ENCODE data around the gene ILK. TPM values are rescaled to one million over a fixed set of nuclear protein-coding genes. Genes with fewer than 3 reads are reported as not detected.

ILK gene
- total RNA-seq, 1 donor from 2014 or later: 133 TPM

DNA sequence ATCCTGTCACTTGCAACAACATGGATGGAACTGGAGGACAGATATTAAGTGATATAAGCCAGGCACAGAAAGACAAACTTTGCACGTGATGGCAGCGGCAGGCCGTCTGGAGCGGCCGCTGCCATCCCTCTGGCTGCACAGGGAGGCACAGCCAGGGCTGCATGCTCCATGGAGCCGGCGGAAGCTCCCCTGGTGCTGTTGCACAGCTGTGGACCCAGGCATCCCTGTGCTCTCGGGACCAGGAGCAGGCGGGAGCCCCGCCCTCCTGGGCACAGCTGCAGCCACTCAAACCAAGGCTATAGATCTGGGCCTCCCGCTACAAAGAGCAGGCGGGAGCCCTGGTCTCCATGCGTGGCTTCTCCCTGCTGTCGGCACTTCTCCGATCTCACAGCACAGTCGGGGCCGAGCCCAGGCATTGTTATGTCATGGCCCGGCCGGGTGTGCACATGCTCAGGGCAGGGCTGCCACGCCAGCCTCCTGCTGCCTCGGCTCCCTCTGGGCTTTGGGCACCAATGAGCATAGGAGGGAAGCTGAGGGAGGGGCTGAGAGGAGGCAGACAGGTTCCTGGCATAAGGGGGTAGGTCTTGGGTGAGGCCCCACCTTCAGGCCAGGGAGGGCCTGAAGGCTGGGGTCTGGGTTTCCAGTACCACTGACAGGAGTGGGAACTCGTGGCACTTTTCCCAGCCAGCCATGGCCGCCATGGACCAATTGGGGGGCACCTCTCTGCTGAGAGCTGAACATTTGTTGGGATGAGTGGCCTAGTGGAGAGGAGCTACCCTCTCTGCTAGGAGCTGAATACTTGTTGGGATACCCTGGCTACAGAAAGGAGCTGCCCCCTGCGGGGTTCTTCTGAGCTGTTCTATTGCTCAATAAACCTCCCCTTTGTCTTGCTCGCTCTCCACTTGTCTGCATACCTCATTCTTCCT is 16.9 kb upstream of the ILK start:
- no peak for DNase-seq (ENCODE audit: low spot score, unreplicated experiment)
- peaks cover 26% of the 10 kb centered on the region for H3K36me3 Mint-ChIP-seq (ENCODE audit: insufficient read depth)
- TF ChIP-seq, protein P1, sequence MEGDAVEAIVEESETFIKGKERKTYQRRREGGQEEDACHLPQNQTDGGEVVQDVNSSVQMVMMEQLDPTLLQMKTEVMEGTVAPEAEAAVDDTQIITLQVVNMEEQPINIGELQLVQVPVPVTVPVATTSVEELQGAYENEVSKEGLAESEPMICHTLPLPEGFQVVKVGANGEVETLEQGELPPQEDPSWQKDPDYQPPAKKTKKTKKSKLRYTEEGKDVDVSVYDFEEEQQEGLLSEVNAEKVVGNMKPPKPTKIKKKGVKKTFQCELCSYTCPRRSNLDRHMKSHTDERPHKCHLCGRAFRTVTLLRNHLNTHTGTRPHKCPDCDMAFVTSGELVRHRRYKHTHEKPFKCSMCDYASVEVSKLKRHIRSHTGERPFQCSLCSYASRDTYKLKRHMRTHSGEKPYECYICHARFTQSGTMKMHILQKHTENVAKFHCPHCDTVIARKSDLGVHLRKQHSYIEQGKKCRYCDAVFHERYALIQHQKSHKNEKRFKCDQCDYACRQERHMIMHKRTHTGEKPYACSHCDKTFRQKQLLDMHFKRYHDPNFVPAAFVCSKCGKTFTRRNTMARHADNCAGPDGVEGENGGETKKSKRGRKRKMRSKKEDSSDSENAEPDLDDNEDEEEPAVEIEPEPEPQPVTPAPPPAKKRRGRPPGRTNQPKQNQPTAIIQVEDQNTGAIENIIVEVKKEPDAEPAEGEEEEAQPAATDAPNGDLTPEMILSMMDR (IDR thresholded peaks at IDR 0.05; ENCODE audit: unreplicated experiment): no peak
- H3K4me3 Mint-ChIP-seq (ENCODE audit: low read depth): no peak overlapping the region
- no peaks in the 10 kb centered on the region for H3K4me1 Mint-ChIP-seq (ENCODE audit: low read depth)
- no peaks in the 10 kb centered on the region for H3K27me3 Mint-ChIP-seq
- H3K27ac Mint-ChIP-seq: no peak overlapping the region
- peaks cover 28% of the 10 kb centered on the region for H3K9me3 Mint-ChIP-seq (ENCODE audit: low read depth)

DNA sequence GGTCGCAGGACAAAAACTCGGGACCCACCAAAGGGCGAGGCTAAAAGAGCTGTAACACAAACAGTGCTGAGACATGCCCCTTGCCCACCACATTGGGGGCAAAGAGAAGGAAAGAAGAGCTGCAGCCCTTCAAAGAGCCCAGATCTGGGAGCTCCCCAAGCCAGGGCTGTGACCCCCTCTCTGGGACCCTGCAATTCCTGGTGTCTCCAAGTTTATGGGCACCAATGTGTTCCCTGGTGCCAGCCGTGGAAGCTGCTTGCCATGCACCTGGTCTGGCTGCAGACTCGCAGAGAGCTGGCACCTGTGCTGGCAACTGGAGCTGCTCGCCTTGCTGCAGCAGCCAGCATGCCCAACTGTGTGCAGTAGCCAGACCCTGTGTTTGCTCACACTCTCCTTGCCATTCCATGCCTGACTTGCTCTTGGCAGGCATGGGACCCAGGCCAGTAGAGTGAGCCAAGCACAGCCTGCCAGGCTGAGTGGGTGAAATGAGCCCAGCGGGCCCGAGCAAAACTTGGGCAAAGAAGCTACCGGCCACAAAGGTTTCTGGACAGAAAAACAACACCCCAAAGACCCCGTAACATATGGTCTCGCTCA is 16.1 kb upstream of the ILK start:
- Mint-ChIP-seq H3K9me3 (ENCODE audit: low read depth) (peaks cover 24% of the 10 kb centered on the region), H3K27ac (no peak overlapping the region), H3K36me3 (ENCODE audit: insufficient read depth) (peaks cover 22% of the 10 kb centered on the region), H3K27me3 (no peaks in the 10 kb centered on the region), H3K4me3 (ENCODE audit: low read depth) (no peak overlapping the region), H3K4me1 (ENCODE audit: low read depth) (no peaks in the 10 kb centered on the region)
- no peak for DNase-seq (ENCODE audit: low spot score, unreplicated experiment)
- TF ChIP-seq, protein P1 (IDR thresholded peaks at IDR 0.05; ENCODE audit: unreplicated experiment): no peak

DNA sequence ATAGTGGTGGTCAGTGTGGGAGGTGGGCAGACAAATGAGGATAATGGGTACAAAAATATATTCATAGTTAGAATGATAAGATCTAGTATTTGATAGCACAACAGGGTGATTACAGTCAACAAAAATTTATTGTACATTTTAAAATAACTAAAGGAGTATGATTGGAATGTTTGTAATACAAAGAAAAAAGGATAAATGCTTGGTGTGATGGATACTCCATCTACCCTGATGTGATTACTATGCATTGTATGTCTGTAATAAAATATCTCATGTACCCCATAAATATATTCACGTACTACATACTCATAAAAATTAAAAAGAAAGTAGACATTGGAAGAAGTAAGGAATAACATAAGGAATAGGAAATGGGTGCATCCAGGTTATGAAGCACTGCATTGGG is 15.6 kb upstream of the ILK start:
- peaks cover 20% of the 10 kb centered on the region for H3K36me3 Mint-ChIP-seq (ENCODE audit: insufficient read depth)
- no peak overlapping the region for H3K4me3 Mint-ChIP-seq (ENCODE audit: low read depth)
- TF ChIP-seq, protein P1 (IDR thresholded peaks at IDR 0.05; ENCODE audit: unreplicated experiment): no peak
- peaks cover 20% of the 10 kb centered on the region for H3K9me3 Mint-ChIP-seq (ENCODE audit: low read depth)
- no peak overlapping the region for H3K27ac Mint-ChIP-seq
- DNase-seq (ENCODE audit: low spot score, unreplicated experiment): no peak
- no peaks in the 10 kb centered on the region for H3K4me1 Mint-ChIP-seq (ENCODE audit: low read depth)
- H3K27me3 Mint-ChIP-seq: no peaks in the 10 kb centered on the region

DNA sequence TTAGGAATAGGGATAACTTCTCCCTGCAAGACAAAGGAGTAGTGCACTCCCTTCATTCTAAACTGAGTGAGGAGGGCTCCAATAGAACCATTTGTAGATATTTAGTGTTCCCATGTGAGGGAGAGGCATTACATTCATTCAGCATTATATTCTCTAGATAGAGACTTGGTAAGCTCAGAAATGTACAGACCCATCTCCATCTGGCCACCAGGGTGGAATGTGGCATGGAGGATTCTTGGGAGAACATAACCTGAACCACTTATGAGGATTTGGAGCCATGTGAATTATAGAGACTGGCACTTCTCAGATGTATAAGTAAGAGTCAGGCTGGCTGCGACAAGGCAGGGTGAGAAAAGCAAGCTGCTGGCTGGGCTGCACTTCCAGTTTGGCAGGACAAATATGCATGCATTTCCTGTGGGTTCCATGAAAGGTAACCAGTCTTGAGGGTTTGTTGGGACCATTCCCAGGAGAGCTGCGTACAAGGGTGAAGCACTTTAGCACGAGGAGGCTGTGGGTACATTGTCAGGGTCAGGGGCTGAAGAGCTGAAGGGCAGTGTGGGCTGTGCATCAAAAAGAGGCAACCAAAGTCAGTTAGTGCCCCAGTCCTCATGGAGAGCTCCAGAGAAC is 9.3 kb upstream of the ILK start:
- Mint-ChIP-seq H3K27me3 (no peaks in the 10 kb centered on the region), H3K4me3 (ENCODE audit: low read depth) (no peak overlapping the region), H3K27ac (no peak overlapping the region), H3K9me3 (ENCODE audit: low read depth) (no peaks in the 10 kb centered on the region), H3K36me3 (ENCODE audit: insufficient read depth) (peaks cover 13% of the 10 kb centered on the region), H3K4me1 (ENCODE audit: low read depth) (peaks cover 16% of the 10 kb centered on the region)
- DNase-seq (ENCODE audit: low spot score, unreplicated experiment): no peak
- TF ChIP-seq, protein P1 (IDR thresholded peaks at IDR 0.05; ENCODE audit: unreplicated experiment): no peak

DNA sequence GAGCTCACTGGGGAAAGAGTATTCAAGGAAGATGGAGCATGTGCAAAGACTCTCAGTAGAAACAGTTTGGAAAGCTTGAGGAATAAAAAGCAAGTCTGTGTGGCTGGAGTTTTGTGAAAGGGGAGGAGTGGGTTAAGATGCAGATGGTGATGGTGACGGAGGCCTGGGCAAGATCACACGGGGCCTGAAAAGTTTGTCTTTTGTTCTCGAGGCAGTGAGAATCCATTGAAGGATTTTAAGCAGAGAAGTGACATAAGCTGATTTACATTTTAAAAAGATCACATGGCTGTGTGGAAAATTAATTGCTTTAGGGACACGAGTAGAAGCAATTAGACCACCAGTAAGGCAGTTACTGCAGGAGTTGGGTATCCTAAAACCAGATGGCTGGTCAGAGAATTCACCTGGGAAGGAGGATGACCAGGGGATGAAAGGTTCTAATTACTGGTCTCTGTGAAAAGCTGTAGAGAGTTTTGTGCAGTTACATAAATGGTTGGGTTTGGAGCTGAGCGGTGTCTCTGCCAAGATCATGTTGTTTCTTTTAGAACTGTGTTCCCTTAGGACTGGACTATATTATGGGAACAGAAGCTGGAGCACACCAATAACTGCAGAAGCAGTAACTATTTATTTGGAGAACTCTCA is 7.2 kb upstream of the ILK start:
- H3K36me3 Mint-ChIP-seq (ENCODE audit: insufficient read depth): peaks cover 16% of the 10 kb centered on the region
- no peaks in the 10 kb centered on the region for H3K9me3 Mint-ChIP-seq (ENCODE audit: low read depth)
- H3K4me3 Mint-ChIP-seq (ENCODE audit: low read depth): no peak overlapping the region
- no peak overlapping the region for H3K27ac Mint-ChIP-seq
- TF ChIP-seq, protein P1 (IDR thresholded peaks at IDR 0.05; ENCODE audit: unreplicated experiment): no peak
- H3K4me1 Mint-ChIP-seq (ENCODE audit: low read depth): peaks cover 16% of the 10 kb centered on the region
- H3K27me3 Mint-ChIP-seq: no peaks in the 10 kb centered on the region
- no peak for DNase-seq (ENCODE audit: low spot score, unreplicated experiment)
